Transverse colon (tissue), 4 donors: ENCODE data around the gene S100A2. TPM values are rescaled to one million over a fixed set of nuclear protein-coding genes. Genes with fewer than 3 reads are reported as not detected.

Experiments
- DNase-seq: peaks from one replicate; pipeline ENCODE4 v3.0.0-alpha.2; 2019
- H3K27ac ChIP-seq, 4 donors: fragments of 200-600 bp; sonication (generic); 2 replicates each; pipeline ENCODE4 v1.5.1; 2016 to 2018; ENCODE audit warnings: inconsistent platforms in 4 of 4
- H3K27me3 ChIP-seq: fragments of 200-600 bp; sonication (generic); 2 replicates; pipeline ENCODE4 v1.5.1; 2017; ENCODE audit warnings: inconsistent platforms
- H3K36me3 ChIP-seq, 4 donors: fragments of 200-600 bp; sonication (generic); 2 replicates each; pipeline ENCODE4 v1.5.1; 2017 to 2019; ENCODE audit warnings: inconsistent platforms in 4 of 4
- H3K4me1 ChIP-seq, 4 donors: fragments of 200-600 bp; sonication (generic); 2 replicates each; pipeline ENCODE4 v1.5.1; 2017 to 2020; ENCODE audit warnings: inconsistent platforms in 4 of 4
- H3K4me3 ChIP-seq, 4 donors: fragments of 200-600 bp; sonication (generic); 1 replicate in 1 of 4; 2 replicates in 3 of 4; pipeline versions ENCODE4 v1.5.1 to v1.6.1; 2017 to 2019; ENCODE audit warnings: inconsistent platforms in 4 of 4
- H3K9me3 ChIP-seq, 2 donors: fragments of 200-600 bp; sonication (generic); 2 replicates each; pipeline ENCODE4 v1.5.1; 2017 to 2019; ENCODE audit warnings: inconsistent platforms in 2 of 2
- CTCF ChIP-seq, 5 experiments: fragments of 200-600 bp in 3 of 5; fragments of 450-650 bp in 2 of 5; sonication (generic) in 3 of 5; IDR thresholded peaks; 1 replicate in 2 of 5; 2 replicates in 3 of 5; pipeline ENCODE4 v1.5.1; 2016 to 2017; ENCODE audit warnings: antibody characterized with exemption in 5 of 5, inconsistent platforms in 3 of 5, mild to moderate bottlenecking in 2 of 5, moderate library complexity in 1 of 5
- EP300 ChIP-seq: sonication (generic); formaldehyde crosslinking; IDR thresholded peaks from one replicate; pipeline ENCODE4 v1.6.1; 2017; ENCODE audit warnings: antibody characterized with exemption, low read depth
- POLR2A ChIP-seq: fragments of 450-650 bp; IDR thresholded peaks from one replicate; pipeline ENCODE4 v1.6.1; 2016; ENCODE audit warnings: antibody characterized with exemption, mild to moderate bottlenecking, moderate library complexity
- POLR2AphosphoS5 ChIP-seq, 3 donors: sonication (generic); formaldehyde crosslinking; IDR thresholded peaks; one replicate each; pipeline ENCODE4 v1.6.1; 2016; ENCODE audit warnings: antibody characterized with exemption in 3 of 3
- WGBS, 2 donors: methylation state at CpG; one replicate each; pipeline ENCODE4 v1.1.5; 2018; ENCODE audit warnings: low coverage in 1 of 2; 5-methylcytosine and 5-hydroxymethylcytosine counted together
- in situ Hi-C, 4 donors: fragments of 200-750 bp; cut with MboI; loops; one replicate each; pipeline versions ENCODE4 v1.15.0 to v1.15.1; 2017; ENCODE audit warnings: low sequenced_read_pairs in 3 of 4, low pct_ligation_motif_present in 1 of 4, low pct_unique_long_range_greater_than_20kb in 1 of 4
- intact Hi-C: fragments of 100-400 bp; cut with DNase I; formaldehyde crosslinking; loops from one replicate; pipeline ENCODE4 v1.15.1; 2023; ENCODE audit warnings: low total_unique reads
- total RNA-seq, 4 donors: library from RNA; depleted of rRNA; stranded (reverse); fragments of >200 nt; gene quantifications; one replicate each; pipeline ENCODE4 v1.1.0, GENCODE V29; 2016

S100A2 gene
- total RNA-seq, 4 donors from 2014 or later = 2.2 TPM; not detected in 3

GRCh38 chr1:153519242-153519641, 46.4 kb downstream of the S100A2 start:
- Histone ChIP-seq H3K27ac (no peak overlapping the region), H3K36me3 (no peaks in the 10 kb centered on the region), H3K4me1 (peaks cover 10 to 27% (median 17%) of the 10 kb centered on the region in 4 donors), H3K4me3 (no peak overlapping the region), H3K27me3 (no peaks in the 10 kb centered on the region), H3K9me3 (no peaks in the 10 kb centered on the region)
- in situ Hi-C loops (loop anchor here in 3 of 4 donors (25.0 kb wide), 2 partner anchors 218 to 468 kb away; partner anchors contain the start of genes JTB (in 3 of the 3), RAB13 (in 3 of the 3), RPS27 (in 3 of the 3) and INTS3 (in 1 of the 3)), intact Hi-C loops (no loop called here)
- no peak for TF ChIP-seq POLR2AphosphoS5 (IDR thresholded peaks at IDR 0.05)
- no peak for TF ChIP-seq EP300
- no peak for TF ChIP-seq CTCF (IDR thresholded peaks at IDR 0.05)
- no peak for TF ChIP-seq POLR2A
- WGBS, 2 donors = 60 to 82% methylated on average over 1 to 3 of the region's 3 CpGs
- DNase-seq = no peak

- Histone ChIP-seq H3K27me3 (no peaks in the 10 kb centered on the region), H3K36me3 (no peaks in the 10 kb centered on the region), H3K4me1 (peaks cover 10 to 43% (median 18%) of the 10 kb centered on the region in 4 donors), H3K9me3 (no peaks in the 10 kb centered on the region), H3K27ac (peak overlapping the region; percentile 82 to 93 (median 87)), H3K4me3 (no peak overlapping the region)
- DNase-seq = peak; percentile 91
- in situ Hi-C loops (loop anchor here in 3 of 4 donors (25.0 kb wide), 2 partner anchors 222 to 472 kb away; partner anchors contain the start of genes JTB (in 3 of the 3), RAB13 (in 3 of the 3), RPS27 (in 3 of the 3) and INTS3 (in 1 of the 3)), intact Hi-C loops (no loop called here)
- TF ChIP-seq CTCF (IDR thresholded peaks at IDR 0.05) = no peak
- peak; percentile 71 to 84 (median 81) for TF ChIP-seq POLR2AphosphoS5 (IDR thresholded peaks at IDR 0.05)
- no peak for TF ChIP-seq EP300
- peak; percentile 78 for TF ChIP-seq POLR2A
- 42% methylated on average over 8 of the region's 8 CpGs; no CpG with 5 or more reads in 1 of the 2 donors for WGBS, 2 donors
Observed at GRCh38 chr1:153515504-153516394, 49.9 kb downstream of the S100A2 start.

- H3K4me3 ChIP-seq = no peak overlapping the region
- peaks cover 10 to 42% (median 18%) of the 10 kb centered on the region in 4 donors for H3K4me1 ChIP-seq
- in situ Hi-C loops = loop anchor here in 3 of 4 donors (5.0 to 25.0 kb wide), 3 partner anchors 54 to 474 kb away; partner anchors contain the start of genes JTB (in 3 of the 3), RAB13 (in 3 of the 3), RPS27 (in 3 of the 3) and S100A2 (in 2 of the 3)
- H3K9me3 ChIP-seq = no peaks in the 10 kb centered on the region
- no peak for DNase-seq
- 89 to 90% methylated on average over 6 to 7 of the region's 7 CpGs for WGBS, 2 donors
- H3K27ac ChIP-seq = no peak overlapping the region
- no peaks in the 10 kb centered on the region for H3K27me3 ChIP-seq
- TF ChIP-seq POLR2A = no peak
- TF ChIP-seq EP300 = no peak
- TF ChIP-seq POLR2AphosphoS5 (IDR thresholded peaks at IDR 0.05) = no peak
- no peak for TF ChIP-seq CTCF (IDR thresholded peaks at IDR 0.05)
- no peaks in the 10 kb centered on the region for H3K36me3 ChIP-seq
- intact Hi-C loops = loop anchor here (5.0 kb wide), 1 partner anchor 54 kb away; the partner anchor contains the start of gene S100A2
Observed at GRCh38 chr1:153513666-153514065, 52.0 kb downstream of the S100A2 start.

GRCh38 chr1:153513023-153513422, 52.6 kb downstream of the S100A2 start:
- no peaks in the 10 kb centered on the region for H3K9me3 ChIP-seq
- TF ChIP-seq POLR2A = no peak
- no peak for TF ChIP-seq POLR2AphosphoS5 (IDR thresholded peaks at IDR 0.05)
- no peak for TF ChIP-seq CTCF (IDR thresholded peaks at IDR 0.05)
- no peak for TF ChIP-seq EP300
- intact Hi-C loops (loop anchor here (5.0 kb wide), 1 partner anchor 54 kb away; the partner anchor contains the start of gene S100A2), in situ Hi-C loops (loop anchor here in 3 of 4 donors (5.0 to 25.0 kb wide), 3 partner anchors 54 to 474 kb away; partner anchors contain the start of genes JTB (in 3 of the 3), RAB13 (in 3 of the 3), RPS27 (in 3 of the 3) and S100A2 (in 2 of the 3))
- DNase-seq = no peak
- H3K4me3 ChIP-seq = no peak overlapping the region
- H3K27me3 ChIP-seq = no peaks in the 10 kb centered on the region
- H3K4me1 ChIP-seq = peaks cover 10 to 43% (median 18%) of the 10 kb centered on the region in 4 donors
- no peaks in the 10 kb centered on the region for H3K36me3 ChIP-seq
- WGBS, 2 donors = 56% methylated on average over 3 of the region's 3 CpGs; no CpG with 5 or more reads in 1 of the 2 donors
- H3K27ac ChIP-seq = peak overlapping the region in 1 of 4 donors; percentile 19
